CD4-positive, alpha-beta T cell (primary cell): Measurements from ENCODE around the gene SLC6A18. TPM values are rescaled to one million over a fixed set of nuclear protein-coding genes. Genes with fewer than 3 reads are reported as not detected.

Experiments
- ATAC-seq: fragments of 200-7000 bp; cut with Tn5 transposase; one replicate; pipeline ENCODE4 v1.10.0; 2022; ENCODE audit warnings: mild to moderate bottlenecking; ENCODE audit not compliant: poor library complexity
- CTCF ChIA-PET: fragments of 350-600 bp; sonication (Branson Sonifier 250); formaldehyde crosslinking; loops from one replicate; lab custom pipeline; 2021; ENCODE audit warnings: antibody characterized with exemption, inconsistent platforms; lab: Charles Lee
- POLR2A ChIA-PET: fragments of 350-600 bp; sonication (Branson Sonifier 250); formaldehyde crosslinking; loops from one replicate; lab custom pipeline; 2021; ENCODE audit warnings: antibody characterized with exemption, inconsistent platforms; lab: Charles Lee
- DNase-seq, 14 experiments: peaks; one replicate each; pipeline ENCODE4 v3.0.0-alpha.2; 2013 to 2020; ENCODE audit warnings: mixed read lengths in 2 of 14
- H3K27ac ChIP-seq, 2 donors: one replicate each; pipeline versions ENCODE4 v1.5.1 to v1.7.0; 2013; ENCODE audit warnings: low read length in 2 of 2, low read depth in 1 of 2, mild to moderate bottlenecking in 1 of 2
- H3K27me3 ChIP-seq, 2 experiments: 1 replicate in 1 of 2; 2 replicates in 1 of 2; pipeline versions ENCODE4 v1.6.1 to v1.7.0; 2013; ENCODE audit warnings: low read length in 2 of 2, control low read depth in 1 of 2, mild to moderate bottlenecking in 1 of 2, moderate library complexity in 1 of 2; ENCODE audit not compliant: insufficient read depth in 2 of 2, control insufficient read depth in 1 of 2
- H3K36me3 ChIP-seq: one replicate; pipeline ENCODE4 v1.6.1; 2013; ENCODE audit warnings: low read length, control low read depth; ENCODE audit not compliant: insufficient read depth
- H3K4me1 ChIP-seq: one replicate; pipeline ENCODE4 v1.6.1; 2013; ENCODE audit warnings: low read length, control low read depth; ENCODE audit not compliant: insufficient read depth
- H3K4me3 ChIP-seq: one replicate; pipeline ENCODE4 v1.5.1; 2013; ENCODE audit warnings: mild to moderate bottlenecking, low read length, moderate library complexity
- H3K9me3 ChIP-seq, 2 experiments: 1 replicate in 1 of 2; 2 replicates in 1 of 2; pipeline versions ENCODE4 v1.6.1 to v1.7.0; 2013; ENCODE audit warnings: low read length in 2 of 2, mild to moderate bottlenecking in 2 of 2, control low read depth in 1 of 2, moderate library complexity in 1 of 2; ENCODE audit not compliant: control insufficient read depth in 1 of 2, insufficient read depth in 1 of 2
- H3K27ac Mint-ChIP-seq: one replicate; pipeline ENCODE4 v1.8.0; 2020; ENCODE audit warnings: mixed read lengths
- H3K27me3 Mint-ChIP-seq: one replicate; pipeline ENCODE4 v1.8.0; 2021; ENCODE audit warnings: mixed read lengths
- H3K36me3 Mint-ChIP-seq: one replicate; pipeline ENCODE4 v1.8.0; 2021; ENCODE audit warnings: low read depth, mixed read lengths
- H3K4me1 Mint-ChIP-seq: one replicate; pipeline ENCODE4 v1.8.0; 2021; ENCODE audit warnings: low read depth, mixed read lengths
- H3K4me3 Mint-ChIP-seq: one replicate; pipeline ENCODE4 v1.8.0; 2020; ENCODE audit warnings: mild to moderate bottlenecking, mixed read lengths
- H3K9me3 Mint-ChIP-seq: one replicate; pipeline ENCODE4 v1.8.0; 2020; ENCODE audit warnings: mixed read lengths
- intact Hi-C, 2 experiments: fragments of 100-400 bp; cut with DNase I in 1 of 2; cut with micrococcal nuclease in 1 of 2; formaldehyde crosslinking; loops; one replicate each; pipeline versions ENCODE4 v1.15.1 to v1.9.0; 2023 to 2025; cut with DNase I, micrococcal nuclease
- total RNA-seq, 174 experiments: library from RNA in 2 of 174; stranded (reverse) in 2 of 174; gene quantifications; one replicate each; pipeline ENCODE4 v1.2.3 and lab custom pipeline; 2021 to 2026
- TF ChIP-seq, protein P1 (sequence below): fragments of 200-600 bp; IDR thresholded peaks from one replicate; pipeline ENCODE4 v1.8.0; 2022; ENCODE audit warnings: antibody characterized with exemption, mild to moderate bottlenecking

Gene SLC6A18
- total RNA-seq, 2 experiments from 2014 or later: not detected

GRCh38 chr5:1193591-1193985 is 31.6 kb upstream of the SLC6A18 start:
- POLR2A ChIA-PET: no interaction called here
- Mint-ChIP-seq H3K9me3 (no peaks in the 10 kb centered on the region), H3K27ac (no peak overlapping the region), H3K4me1 (no peaks in the 10 kb centered on the region), H3K36me3 (no peaks in the 10 kb centered on the region), H3K27me3 (peaks cover 25% of the 10 kb centered on the region), H3K4me3 (no peak overlapping the region)
- Histone ChIP-seq H3K4me3 (no peak overlapping the region), H3K27ac (no peak overlapping the region), H3K9me3 (peaks cover 0 to 5% of the 10 kb centered on the region in 2 experiments), H3K36me3 (no peaks in the 10 kb centered on the region), H3K4me1 (no peaks in the 10 kb centered on the region), H3K27me3 (peaks cover 8 to 15% of the 10 kb centered on the region in 2 experiments)
- CTCF ChIA-PET: no interaction called here
- intact Hi-C loops: loop anchor here in 1 of 2 experiments (10.0 kb wide), 1 partner anchor 221 kb away; no protein-coding TSS in a partner anchor
- DNase-seq: no peak
- no peak for ATAC-seq
- TF ChIP-seq, protein P1, sequence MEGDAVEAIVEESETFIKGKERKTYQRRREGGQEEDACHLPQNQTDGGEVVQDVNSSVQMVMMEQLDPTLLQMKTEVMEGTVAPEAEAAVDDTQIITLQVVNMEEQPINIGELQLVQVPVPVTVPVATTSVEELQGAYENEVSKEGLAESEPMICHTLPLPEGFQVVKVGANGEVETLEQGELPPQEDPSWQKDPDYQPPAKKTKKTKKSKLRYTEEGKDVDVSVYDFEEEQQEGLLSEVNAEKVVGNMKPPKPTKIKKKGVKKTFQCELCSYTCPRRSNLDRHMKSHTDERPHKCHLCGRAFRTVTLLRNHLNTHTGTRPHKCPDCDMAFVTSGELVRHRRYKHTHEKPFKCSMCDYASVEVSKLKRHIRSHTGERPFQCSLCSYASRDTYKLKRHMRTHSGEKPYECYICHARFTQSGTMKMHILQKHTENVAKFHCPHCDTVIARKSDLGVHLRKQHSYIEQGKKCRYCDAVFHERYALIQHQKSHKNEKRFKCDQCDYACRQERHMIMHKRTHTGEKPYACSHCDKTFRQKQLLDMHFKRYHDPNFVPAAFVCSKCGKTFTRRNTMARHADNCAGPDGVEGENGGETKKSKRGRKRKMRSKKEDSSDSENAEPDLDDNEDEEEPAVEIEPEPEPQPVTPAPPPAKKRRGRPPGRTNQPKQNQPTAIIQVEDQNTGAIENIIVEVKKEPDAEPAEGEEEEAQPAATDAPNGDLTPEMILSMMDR: no peak

- CTCF ChIA-PET: no interaction called here
- Mint-ChIP-seq H3K9me3 (no peaks in the 10 kb centered on the region), H3K27ac (no peak overlapping the region)
These were observed 30.8 kb upstream of the SLC6A18 start for GRCh38 chr5:1194378-1194777.

DNA sequence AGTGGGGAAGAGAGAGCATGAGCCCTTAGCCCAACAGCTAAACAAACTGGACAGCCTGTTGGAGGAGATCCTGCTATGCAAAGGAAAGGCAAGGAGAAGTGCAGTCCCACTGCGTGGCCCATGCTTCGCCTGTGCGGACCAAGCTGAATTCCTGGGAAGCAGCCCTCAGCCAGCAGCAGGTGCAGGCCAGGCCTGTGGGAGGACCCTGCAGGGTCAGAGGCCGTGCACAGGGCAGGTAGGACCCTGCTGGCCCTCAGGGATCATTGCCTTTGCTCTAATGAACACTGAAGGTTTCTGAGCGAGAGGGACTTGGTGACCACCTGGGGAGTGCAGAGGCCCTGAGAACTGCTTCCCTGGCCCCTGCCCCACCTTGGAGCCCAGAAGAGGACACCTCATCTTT is 29.7 kb upstream of the SLC6A18 start:
- DNase-seq: no peak
- H3K9me3 ChIP-seq: peaks cover 0 to 10% of the 10 kb centered on the region in 2 experiments
- intact Hi-C loops: loop anchor here in 1 of 2 experiments (10.0 kb wide), 1 partner anchor 219 kb away; no protein-coding TSS in a partner anchor

More at GRCh38 chr5:1194378-1194777, 30.8 kb upstream of the SLC6A18 start:
- Histone ChIP-seq H3K4me3 (no peak overlapping the region), H3K27ac (no peak overlapping the region), H3K4me1 (no peaks in the 10 kb centered on the region), H3K27me3 (peaks cover 8 to 15% of the 10 kb centered on the region in 2 experiments), H3K9me3 (peaks cover 0 to 5% of the 10 kb centered on the region in 2 experiments), H3K36me3 (no peaks in the 10 kb centered on the region)
- no peaks in the 10 kb centered on the region for H3K4me1 Mint-ChIP-seq
- POLR2A ChIA-PET: no interaction called here
- H3K27me3 Mint-ChIP-seq: peaks cover 18% of the 10 kb centered on the region
- no peaks in the 10 kb centered on the region for H3K36me3 Mint-ChIP-seq
- TF ChIP-seq, protein P1: no peak
- no peak overlapping the region for H3K4me3 Mint-ChIP-seq
- intact Hi-C loops: loop anchor here in 1 of 2 experiments (10.0 kb wide), 1 partner anchor 220 kb away; no protein-coding TSS in a partner anchor
- ATAC-seq (no peak), DNase-seq (no peak)

More for the DNA sequence above, 29.7 kb upstream of the SLC6A18 start:
- no peak overlapping the region for H3K27ac ChIP-seq
- no peaks in the 10 kb centered on the region for H3K36me3 Mint-ChIP-seq
- H3K27me3 Mint-ChIP-seq: peaks cover 13% of the 10 kb centered on the region
- CTCF ChIA-PET: no interaction called here
- H3K4me3 ChIP-seq: no peak overlapping the region
- no peaks in the 10 kb centered on the region for H3K36me3 ChIP-seq
- POLR2A ChIA-PET: no interaction called here
- no peak overlapping the region for H3K4me3 Mint-ChIP-seq
- H3K27ac Mint-ChIP-seq: no peak overlapping the region
- no peak for ATAC-seq
- H3K4me1 Mint-ChIP-seq: no peaks in the 10 kb centered on the region
- H3K27me3 ChIP-seq: peaks cover 5 to 7% of the 10 kb centered on the region in 2 experiments
- no peaks in the 10 kb centered on the region for H3K9me3 Mint-ChIP-seq
- TF ChIP-seq, protein P1: no peak
- H3K4me1 ChIP-seq: no peaks in the 10 kb centered on the region
